GM23338 (cell line): ENCODE data around the gene KCNMB2.

Experiments
- POLR2AphosphoS5 ChIP-seq: IDR thresholded peaks from 2 replicates; pipeline ENCODE4 v1.6.1; 2016; ENCODE audit warnings: antibody characterized with exemption, low read depth
- TF ChIP-seq, protein P1 (sequence below), 2 experiments: fragments of 200-600 bp in 1 of 2; sonication (generic) in 1 of 2; conservative IDR thresholded peaks; 2 replicates each; pipeline versions ENCODE4 v1.5.1 to v1.6.1; 2016 to 2017; ENCODE audit warnings: antibody characterized with exemption in 2 of 2, low read depth in 2 of 2, mild to moderate bottlenecking in 2 of 2, moderate library complexity in 1 of 2
- TF ChIP-seq, protein P2 (sequence below): IDR thresholded peaks from one replicate; pipeline ENCODE4 v1.6.1; 2018; ENCODE audit warnings: antibody characterized with exemption; ENCODE audit not compliant: unreplicated experiment

DNA sequence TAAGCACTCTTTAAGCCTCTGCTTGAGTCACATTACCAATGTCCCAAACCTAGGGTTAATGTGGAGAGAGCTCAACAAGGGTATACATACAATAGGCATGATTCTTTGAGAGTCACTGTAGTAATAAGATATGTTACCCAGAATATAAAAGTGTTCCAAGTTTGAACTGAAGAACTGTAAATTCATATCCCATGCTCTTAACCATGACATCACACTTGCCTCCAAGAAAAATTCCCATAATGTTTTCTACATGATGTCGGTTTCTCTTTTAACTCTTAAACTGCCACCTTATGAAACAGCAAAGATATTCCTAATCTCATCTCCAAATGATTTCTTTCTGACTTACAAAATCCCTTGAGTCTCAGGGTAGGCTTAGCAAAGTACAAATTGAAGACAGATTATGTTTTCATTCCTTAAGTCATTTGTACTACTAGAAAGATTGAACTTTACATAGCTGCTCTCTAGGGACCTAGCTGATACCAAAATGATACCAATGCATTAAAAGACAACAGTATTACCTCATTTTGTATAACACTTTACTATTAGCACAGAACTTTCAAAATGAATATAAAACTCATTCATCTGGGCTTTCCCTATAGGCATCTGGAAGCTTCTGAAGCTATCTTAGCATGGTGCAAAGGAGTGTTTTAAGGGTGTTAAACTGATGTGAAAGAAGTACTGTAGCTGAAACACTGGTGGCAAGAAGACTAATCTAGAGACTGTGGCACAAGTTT is 127.1 kb downstream of the KCNMB2 start:
- TF ChIP-seq, protein P1, sequence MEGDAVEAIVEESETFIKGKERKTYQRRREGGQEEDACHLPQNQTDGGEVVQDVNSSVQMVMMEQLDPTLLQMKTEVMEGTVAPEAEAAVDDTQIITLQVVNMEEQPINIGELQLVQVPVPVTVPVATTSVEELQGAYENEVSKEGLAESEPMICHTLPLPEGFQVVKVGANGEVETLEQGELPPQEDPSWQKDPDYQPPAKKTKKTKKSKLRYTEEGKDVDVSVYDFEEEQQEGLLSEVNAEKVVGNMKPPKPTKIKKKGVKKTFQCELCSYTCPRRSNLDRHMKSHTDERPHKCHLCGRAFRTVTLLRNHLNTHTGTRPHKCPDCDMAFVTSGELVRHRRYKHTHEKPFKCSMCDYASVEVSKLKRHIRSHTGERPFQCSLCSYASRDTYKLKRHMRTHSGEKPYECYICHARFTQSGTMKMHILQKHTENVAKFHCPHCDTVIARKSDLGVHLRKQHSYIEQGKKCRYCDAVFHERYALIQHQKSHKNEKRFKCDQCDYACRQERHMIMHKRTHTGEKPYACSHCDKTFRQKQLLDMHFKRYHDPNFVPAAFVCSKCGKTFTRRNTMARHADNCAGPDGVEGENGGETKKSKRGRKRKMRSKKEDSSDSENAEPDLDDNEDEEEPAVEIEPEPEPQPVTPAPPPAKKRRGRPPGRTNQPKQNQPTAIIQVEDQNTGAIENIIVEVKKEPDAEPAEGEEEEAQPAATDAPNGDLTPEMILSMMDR (conservative IDR thresholded peaks at IDR 0.05; ENCODE audit: low read depth in 2 of 2) = no peak
- no peak for TF ChIP-seq POLR2AphosphoS5
- TF ChIP-seq, protein P2, sequence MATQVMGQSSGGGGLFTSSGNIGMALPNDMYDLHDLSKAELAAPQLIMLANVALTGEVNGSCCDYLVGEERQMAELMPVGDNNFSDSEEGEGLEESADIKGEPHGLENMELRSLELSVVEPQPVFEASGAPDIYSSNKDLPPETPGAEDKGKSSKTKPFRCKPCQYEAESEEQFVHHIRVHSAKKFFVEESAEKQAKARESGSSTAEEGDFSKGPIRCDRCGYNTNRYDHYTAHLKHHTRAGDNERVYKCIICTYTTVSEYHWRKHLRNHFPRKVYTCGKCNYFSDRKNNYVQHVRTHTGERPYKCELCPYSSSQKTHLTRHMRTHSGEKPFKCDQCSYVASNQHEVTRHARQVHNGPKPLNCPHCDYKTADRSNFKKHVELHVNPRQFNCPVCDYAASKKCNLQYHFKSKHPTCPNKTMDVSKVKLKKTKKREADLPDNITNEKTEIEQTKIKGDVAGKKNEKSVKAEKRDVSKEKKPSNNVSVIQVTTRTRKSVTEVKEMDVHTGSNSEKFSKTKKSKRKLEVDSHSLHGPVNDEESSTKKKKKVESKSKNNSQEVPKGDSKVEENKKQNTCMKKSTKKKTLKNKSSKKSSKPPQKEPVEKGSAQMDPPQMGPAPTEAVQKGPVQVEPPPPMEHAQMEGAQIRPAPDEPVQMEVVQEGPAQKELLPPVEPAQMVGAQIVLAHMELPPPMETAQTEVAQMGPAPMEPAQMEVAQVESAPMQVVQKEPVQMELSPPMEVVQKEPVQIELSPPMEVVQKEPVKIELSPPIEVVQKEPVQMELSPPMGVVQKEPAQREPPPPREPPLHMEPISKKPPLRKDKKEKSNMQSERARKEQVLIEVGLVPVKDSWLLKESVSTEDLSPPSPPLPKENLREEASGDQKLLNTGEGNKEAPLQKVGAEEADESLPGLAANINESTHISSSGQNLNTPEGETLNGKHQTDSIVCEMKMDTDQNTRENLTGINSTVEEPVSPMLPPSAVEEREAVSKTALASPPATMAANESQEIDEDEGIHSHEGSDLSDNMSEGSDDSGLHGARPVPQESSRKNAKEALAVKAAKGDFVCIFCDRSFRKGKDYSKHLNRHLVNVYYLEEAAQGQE = no peak
